Stimulated activated CD4-positive, alpha-beta T cell treated with anti-CD3 and anti-CD28 coated beads, Interleukin-15, amount 100 ng/mL, for 1 hour (primary cell): ENCODE results near the gene SCAPER.
"Not testable (repeated sequence)": the region's sequence is repeated elsewhere in the genome, so short reads cannot be mapped to it uniquely, and the experiment has no call there.

Experiments used
- DNase-seq, 2 donors: peaks; one replicate each; pipeline ENCODE4 v3.0.0-alpha.2; 2020; ENCODE audit warnings: low read depth in 1 of 2, low spot score in 1 of 2

The SCAPER gene

DNA sequence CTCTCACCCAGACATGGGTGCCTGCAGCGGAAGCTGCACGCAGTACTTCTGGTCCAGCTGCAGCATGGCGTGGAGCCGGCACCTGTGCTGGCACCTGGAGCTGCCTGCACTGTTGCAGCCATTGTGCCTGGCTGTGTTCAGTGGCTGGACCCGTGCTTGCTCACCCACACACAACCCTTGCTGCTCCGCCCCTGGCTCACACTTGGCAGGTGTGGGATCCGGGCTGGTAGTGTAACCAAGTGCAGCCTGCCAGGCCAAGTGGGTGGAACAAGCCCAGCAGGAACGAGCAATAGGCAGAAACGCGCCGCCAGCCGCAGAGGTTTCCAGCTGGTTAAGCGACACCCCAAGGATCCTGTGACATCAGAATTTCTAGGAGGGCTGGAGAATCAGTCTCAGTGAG lies 11.2 kb upstream of the SCAPER start:
- no peak for DNase-seq

DNA sequence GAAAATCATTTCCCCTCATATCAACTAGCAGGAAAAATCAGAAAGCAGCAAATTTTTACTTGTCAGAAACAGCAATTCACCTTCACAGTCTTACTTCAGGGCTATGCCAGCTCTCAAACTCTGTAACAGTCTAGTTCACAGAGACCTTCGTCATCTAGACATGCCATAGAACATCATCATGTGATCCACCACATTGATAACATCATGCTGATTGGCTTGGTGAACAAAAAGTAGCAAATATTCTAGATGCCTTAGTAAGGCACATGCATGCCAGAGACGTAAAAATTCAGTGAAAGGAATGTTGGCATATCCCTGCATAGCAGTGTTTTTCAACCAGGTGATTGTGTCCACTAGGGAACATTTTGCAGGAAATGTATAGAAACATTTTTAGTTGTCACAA lies 8.6 kb upstream of the SCAPER start:
- DNase-seq, result no peak

- DNase-seq, result no peak
Observed at GRCh38 chr15:76912430-76912829, 7.3 kb upstream of the SCAPER start.

- DNase-seq, result no peak
Observed at GRCh38 chr15:76905855-76906254, 715 bp upstream of the SCAPER start.

GRCh38 chr15:76904461-76905012 lies 603 bp downstream of the SCAPER start:
- DNase-seq, result no peak

DNA sequence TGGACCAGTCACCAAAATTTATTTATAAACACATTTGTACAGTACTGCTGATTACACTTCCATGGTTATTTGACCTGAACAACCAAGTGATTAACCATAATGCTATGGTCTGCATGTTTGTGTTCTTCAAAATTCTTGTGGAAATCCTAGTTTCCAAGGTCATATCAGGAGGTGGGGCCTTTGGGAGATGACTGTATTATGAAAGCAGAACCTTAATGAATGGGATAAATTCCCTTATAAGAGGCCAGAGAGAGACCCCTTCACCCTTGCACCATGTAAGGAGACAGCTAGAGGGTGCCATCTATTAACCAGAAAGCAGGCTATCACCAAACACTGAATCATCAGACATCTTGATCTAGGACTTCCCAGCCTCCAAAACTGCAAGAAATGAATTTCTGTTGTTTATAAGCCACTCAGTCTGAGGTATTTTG lies 1.9 kb downstream of the SCAPER start:
- no peak for DNase-seq

DNA sequence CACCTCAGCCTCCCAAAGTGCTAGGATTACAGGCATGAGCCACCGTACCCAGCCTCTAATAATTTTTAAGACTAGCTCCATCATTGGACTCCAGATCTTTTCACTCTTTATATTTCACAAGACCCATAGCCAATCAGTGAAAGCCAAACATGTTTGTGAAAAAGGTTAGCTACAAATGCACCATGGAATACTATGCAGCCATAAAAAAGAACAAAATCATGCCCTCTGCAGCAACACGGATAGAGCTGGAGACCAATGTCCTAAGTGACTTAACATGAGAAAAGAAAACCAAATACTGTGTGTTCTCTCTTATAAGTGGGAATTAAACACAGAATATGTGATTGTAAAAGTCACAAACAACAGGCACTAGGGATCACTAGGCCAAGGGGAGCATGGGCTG lies 3.2 kb downstream of the SCAPER start:
- no peak for DNase-seq

DNA sequence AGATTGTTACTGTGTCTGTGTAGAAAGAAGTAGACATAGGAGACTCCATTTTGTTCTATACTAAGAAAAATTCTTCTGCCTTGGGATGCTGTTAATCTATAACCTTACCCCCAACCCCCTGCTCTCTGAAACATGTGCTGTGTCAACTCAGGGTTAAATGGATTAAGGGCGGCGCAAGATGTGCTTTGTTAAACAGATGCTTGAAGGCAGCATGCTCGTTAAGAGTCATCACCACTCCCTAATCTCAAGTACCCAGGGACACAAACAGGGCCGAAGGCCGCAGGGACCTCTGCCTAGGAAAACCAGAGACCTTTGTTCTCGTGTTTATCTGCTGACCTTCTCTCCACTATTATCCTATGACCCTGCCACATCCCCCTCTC lies 5.2 kb downstream of the SCAPER start:
- not testable (repeated sequence) for DNase-seq

- DNase-seq, result not testable (repeated sequence)
Observed at GRCh38 chr15:76899176-76899930, 5.8 kb downstream of the SCAPER start.

- no peak for DNase-seq
Observed at GRCh38 chr15:76898102-76898501, 7.0 kb downstream of the SCAPER start.

DNA sequence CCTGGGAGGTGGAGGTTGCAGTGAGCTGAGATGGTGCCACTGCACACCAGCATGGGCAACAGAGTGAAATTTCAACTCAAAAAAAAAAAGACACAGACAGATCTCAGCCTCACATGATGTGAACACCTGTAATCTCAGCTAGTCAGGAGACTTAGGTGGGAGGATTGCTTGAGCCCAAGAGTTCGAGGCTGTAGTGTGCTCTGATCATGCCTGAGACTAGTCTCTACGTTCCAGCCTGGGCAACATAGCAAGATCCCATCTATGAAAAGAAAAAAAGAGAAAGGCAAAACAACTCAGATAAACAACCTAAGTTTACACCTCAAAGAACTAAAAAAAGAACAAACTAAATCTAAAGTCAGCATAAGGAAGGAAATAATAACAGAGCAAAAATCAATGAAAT lies 11.0 kb downstream of the SCAPER start:
- DNase-seq, result no peak

GRCh38 chr15:76892836-76893235 lies 12.3 kb downstream of the SCAPER start:
- DNase-seq, result not testable (repeated sequence)

DNA sequence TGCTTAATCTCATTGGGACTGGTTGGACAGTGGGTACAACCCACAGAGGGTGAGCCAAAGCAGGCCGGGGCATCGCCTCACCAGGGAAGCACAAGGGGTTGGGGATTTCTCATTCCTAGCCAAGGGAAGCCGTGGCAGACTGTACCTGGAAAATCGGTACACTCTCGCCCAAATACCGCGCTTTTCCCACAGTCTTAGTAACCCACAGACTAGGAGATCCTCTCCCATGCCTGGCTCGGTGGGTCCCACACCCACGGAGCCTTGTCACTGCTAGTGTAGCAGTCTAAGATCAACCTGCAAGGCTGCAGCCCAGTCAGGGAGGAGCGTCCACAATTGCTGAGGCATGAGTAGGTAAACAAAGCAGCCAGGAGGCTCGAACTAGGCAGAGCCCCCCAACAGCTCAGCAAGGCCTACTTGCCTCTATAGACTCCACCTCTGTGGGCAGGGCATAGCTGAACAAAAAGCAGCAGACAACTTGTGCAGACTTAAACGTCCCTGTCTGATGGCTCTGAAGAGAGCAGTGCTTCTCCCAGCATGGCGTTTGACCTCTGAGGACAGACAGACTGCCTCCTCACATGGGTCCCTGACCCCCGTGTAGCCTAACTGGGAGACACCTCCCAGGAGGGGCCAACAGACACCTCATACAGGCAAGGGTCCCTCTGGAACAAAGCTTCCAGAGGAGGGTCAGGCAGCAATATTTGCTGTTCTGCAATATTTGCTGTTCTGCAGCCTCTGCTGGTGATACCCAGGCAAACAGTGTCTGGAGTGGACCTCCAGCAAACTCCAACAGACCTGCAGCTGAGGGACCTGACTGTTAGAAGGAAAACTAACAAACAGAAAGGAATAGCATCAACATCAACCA lies 17.6 kb downstream of the SCAPER start:
- DNase-seq, result not testable (repeated sequence)

GRCh38 chr15:76885212-76885611 lies 19.9 kb downstream of the SCAPER start:
- no peak for DNase-seq

DNA sequence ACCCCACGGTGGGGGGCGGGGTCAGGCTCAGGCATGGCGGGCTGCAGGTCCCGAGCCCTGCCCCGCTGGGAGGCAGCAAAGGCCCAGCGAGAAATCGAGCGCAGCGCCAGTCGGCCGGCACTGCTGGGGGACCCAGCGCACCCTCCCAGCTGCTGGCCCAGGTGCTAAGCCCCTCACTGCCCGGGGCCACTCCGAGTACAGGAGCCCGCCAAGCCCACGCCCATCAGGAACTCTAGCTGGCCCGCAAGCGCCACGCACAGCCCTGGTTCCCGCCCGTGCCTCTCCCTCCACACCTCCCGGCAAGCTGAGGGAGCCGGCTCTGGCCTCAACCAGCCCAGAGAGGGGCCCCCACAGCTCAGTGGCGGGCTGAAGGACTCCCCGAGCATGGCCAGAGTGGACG lies 29.2 kb downstream of the SCAPER start:
- no peak for DNase-seq

GRCh38 chr15:76873066-76873465 lies 32.1 kb downstream of the SCAPER start:
- not testable (repeated sequence) for DNase-seq

DNA sequence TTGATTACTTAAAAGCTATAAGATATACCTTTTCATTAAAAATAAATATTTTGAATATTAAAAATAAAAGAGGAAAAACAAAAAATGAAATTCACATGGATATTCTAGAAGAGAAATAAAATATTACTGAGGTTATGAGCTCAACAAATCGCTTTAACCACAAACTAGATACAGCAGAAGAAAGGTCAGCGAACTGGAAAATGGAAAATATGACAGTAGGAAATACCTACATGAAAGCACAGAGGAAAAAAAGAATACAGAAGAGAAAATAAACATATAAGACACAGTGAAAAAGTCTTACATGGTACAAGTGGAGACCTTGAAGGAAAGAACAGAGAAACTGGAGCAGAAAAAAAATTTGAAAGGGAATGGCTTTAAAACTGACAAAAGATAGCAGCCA lies 33.2 kb downstream of the SCAPER start:
- DNase-seq, result no peak

- no peak for DNase-seq
Observed at GRCh38 chr15:76868740-76869139, 36.4 kb downstream of the SCAPER start.

GRCh38 chr15:76866716-76867321 lies 38.3 kb downstream of the SCAPER start:
- DNase-seq, result no peak

GRCh38 chr15:76866008-76866407 lies 39.1 kb downstream of the SCAPER start:
- DNase-seq, result no peak

DNA sequence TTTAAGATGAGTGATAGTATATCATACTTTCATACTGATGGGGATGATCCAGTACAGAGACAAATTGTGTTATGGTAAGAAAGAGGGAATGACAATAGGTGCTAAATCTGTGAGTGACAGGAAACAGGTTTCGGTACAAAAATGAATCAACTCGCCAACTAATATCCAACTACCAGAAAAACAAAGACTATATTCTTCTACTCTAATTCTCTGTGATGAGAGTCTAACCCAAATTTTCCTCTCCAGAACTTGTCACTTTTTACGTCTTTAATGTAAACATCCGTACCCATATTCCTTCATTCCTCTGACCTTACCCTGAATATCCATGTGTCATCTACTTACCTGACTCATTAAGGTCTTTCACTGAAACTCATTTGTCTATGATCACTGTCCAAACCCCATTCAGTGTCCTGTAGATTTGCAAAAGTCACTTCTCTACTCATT lies 39.6 kb downstream of the SCAPER start:
- DNase-seq, result no peak

DNA sequence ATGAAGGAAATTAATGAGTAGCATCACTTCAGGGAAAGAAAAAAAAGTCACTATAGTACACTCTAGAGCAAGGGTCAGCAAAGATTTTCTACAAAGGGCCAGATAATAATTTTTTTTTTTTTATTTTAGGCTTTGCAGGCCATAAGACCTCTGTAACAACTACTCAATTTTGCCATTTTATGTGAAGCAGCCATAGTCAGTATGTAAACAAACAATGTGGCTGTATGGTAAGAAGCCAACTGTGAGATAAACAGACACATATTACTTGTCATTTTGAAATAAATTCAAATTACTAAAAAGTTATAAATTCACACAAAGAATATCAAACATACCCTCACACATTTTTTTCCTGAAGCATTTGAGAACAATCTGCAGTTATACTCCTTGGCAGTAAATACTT lies 40.6 kb downstream of the SCAPER start:
- no peak for DNase-seq
